K562 (cell line): Measurements from ENCODE around the gene ACAT2. TPM values are rescaled to one million over a fixed set of nuclear protein-coding genes. Genes with fewer than 3 reads are reported as not detected.
A peak's percentile ranks its signal among the peaks of the same experiment; 100 is the strongest.

Source experiments
- ARID3A ChIP-seq: IDR thresholded peaks from 2 replicates; pipeline ENCODE4 v1.6.1; 2012; ENCODE audit warnings: low read depth, low read length, improper control_type of control experiment, borderline replicate concordance
- FOXA3 ChIP-seq, 2 experiments: fragments of 450-650 bp in 1 of 2; sonication (generic) in 1 of 2; formaldehyde crosslinking; IDR thresholded peaks in 1 of 2; conservative IDR thresholded peaks in 1 of 2; 2 replicates each; pipeline versions ENCODE4 v1.4.0 to v1.8.0; 2020 to 2022; ENCODE audit warnings: mild to moderate bottlenecking in 2 of 2, missing genetic modification reagents in 1 of 2
- GABPB1 ChIP-seq: sonication (generic); formaldehyde crosslinking; IDR thresholded peaks from 2 replicates; pipeline ENCODE4 v1.8.0; 2022; ENCODE audit warnings: mild to moderate bottlenecking, missing genetic modification reagents
- GMEB1 ChIP-seq: fragments of 250-450 bp; sonication (Bioruptor Pico); IDR thresholded peaks from 2 replicates; pipeline ENCODE4 v1.4.0; 2020; ENCODE audit warnings: mild to moderate bottlenecking
- HCFC1 ChIP-seq: IDR thresholded peaks from 2 replicates; pipeline ENCODE4 v1.6.1; 2012; ENCODE audit warnings: low read depth, low read length, improper control_type of control experiment
- IRF1 ChIP-seq: sonication (generic); formaldehyde crosslinking; IDR thresholded peaks from 2 replicates; pipeline ENCODE4 v1.8.0; 2022; ENCODE audit warnings: missing genetic modification reagents, mild to moderate bottlenecking, borderline replicate concordance
- MYC ChIP-seq, 2 experiments: fragments of 250-450 bp in 1 of 2; sonication (Bioruptor Pico) in 1 of 2; IDR thresholded peaks; 2 replicates each; pipeline versions ENCODE4 v1.5.1 to v1.6.1; 2012 to 2021; ENCODE audit warnings: low read depth in 2 of 2, borderline replicate concordance in 1 of 2, improper control_type of control experiment in 1 of 2, low read length in 1 of 2, mild to moderate bottlenecking in 1 of 2, moderate library complexity in 1 of 2
- POLR2AphosphoS5 ChIP-seq: IDR thresholded peaks from 2 replicates; pipeline ENCODE4 v1.6.1; 2011; ENCODE audit warnings: mild to moderate bottlenecking, low read depth, low read length, moderate library complexity; ENCODE audit not compliant: control insufficient read depth, insufficient read depth
- ZBTB11 ChIP-seq, 3 experiments: fragments of 200-800 bp in 1 of 3; fragments of 250-450 bp in 1 of 3; fragments of 450-650 bp in 1 of 3; sonication (Bioruptor Pico) in 1 of 3; sonication (Bioruptor generic) in 1 of 3; formaldehyde crosslinking in 1 of 3; IDR thresholded peaks; 2 replicates each; pipeline versions ENCODE4 v1.6.1 to v1.8.0; 2016 to 2022; ENCODE audit warnings: mild to moderate bottlenecking in 2 of 3, missing genetic modification characterization in 2 of 3, missing compliant biosample characterization in 1 of 3, moderate library complexity in 1 of 3
- ZBTB12 ChIP-seq: fragments of 250-450 bp; sonication (Bioruptor Pico); IDR thresholded peaks from 2 replicates; pipeline ENCODE4 v1.4.0; 2020
- ZNF212 ChIP-seq: fragments of 450-650 bp; formaldehyde crosslinking; IDR thresholded peaks from 2 replicates; pipeline ENCODE4 v1.4.0; 2020; ENCODE audit warnings: mild to moderate bottlenecking
- ZNF263 ChIP-seq: sonication (generic); formaldehyde crosslinking; IDR thresholded peaks from 2 replicates; pipeline ENCODE4 v1.8.0; 2022; ENCODE audit warnings: mild to moderate bottlenecking, missing genetic modification reagents, borderline replicate concordance
- polyA plus RNA-seq, 8 experiments: library from polyadenylated mRNA; depleted of rRNA in 4 of 8; stranded (reverse) in 5 of 8; unstranded in 3 of 8; fragments of >200 nt; fragmentation: Nextera tagmentation in 2 of 8; fragmentation: Illumina TruSeq in 1 of 8; extraction: Ambion mirVana in 2 of 8; extraction: Trizol in 1 of 8; gene quantifications; 2 replicates each; pipeline versions ENCODE4 v1.2.1 to v1.2.3, GENCODE V29; 2011 to 2014; ENCODE audit warnings: inconsistent platforms in 1 of 8, missing spikeins in 1 of 8
- total RNA-seq, 7 experiments: library from RNA; depleted of rRNA in 6 of 7; stranded (reverse); fragments of >200 nt in 6 of 7; fragmentation: Illumina TruSeq in 2 of 7; extraction: Trizol in 2 of 7; gene quantifications; 2 replicates each; pipeline versions ENCODE4 v1.2.1 to v1.2.3, GENCODE V29; 2011 to 2021; ENCODE audit warnings: low replicate concordance in 1 of 7

ACAT2 gene
- total and polyA plus RNA-seq, 9 of the 15 experiments (the other 6 are each of a cell fraction or from before 2014, with no cell fraction given) = 63.0 to 309 (median 144) TPM

- TF ChIP-seq FOXA3 (CRISPR knock-in tag; conservative IDR thresholded peaks at IDR 0.05 in 1 of 2, IDR thresholded peaks at IDR 0.05 in 1 of 2) = no peak
- TF ChIP-seq ZBTB12 = 0 out of 2 replicates have a peak, but pooled peaks have one; percentile 16
- peak; percentile 18; the same call in 1 of the 2 replicates for TF ChIP-seq POLR2AphosphoS5
- peak; percentile 15 for TF ChIP-seq GABPB1 (CRISPR knock-in tag)
- TF ChIP-seq GMEB1 = peak; percentile 48; the same call in 1 of the 2 replicates
- 0 out of 2 replicates have a peak, but pooled peaks have one; percentile 62 for TF ChIP-seq ZNF212 (CRISPR knock-in tag)
- TF ChIP-seq HCFC1 = peak; percentile 28
- TF ChIP-seq ARID3A = no peak
- 0 out of 2 replicates have a peak, but pooled peaks have one; percentile 16 for TF ChIP-seq ZNF263 (CRISPR knock-in tag)
- no peak for TF ChIP-seq IRF1 (CRISPR knock-in tag)
- TF ChIP-seq ZBTB11 (CRISPR knock-in tag; IDR thresholded peaks at IDR 0.05) = peak in 1 of 3 experiments; percentile 81; a peak in 2 of 6 replicates
- TF ChIP-seq MYC (IDR thresholded peaks at IDR 0.05; ENCODE audit: low read depth, low read length) = no peak
- peak; percentile 38; the same call in 1 of the 2 replicates for TF ChIP-seq MYC (CRISPR knock-in tag; IDR thresholded peaks at IDR 0.05; ENCODE audit: borderline replicate concordance, low read depth)
These were observed 544 bp upstream of the ACAT2 start (continued) for GRCh38 chr6:159761129-159761872.
